Esophagus mucosa (tissue), 1 donor: Measurements from ENCODE around the gene DPY30. TPM values are rescaled to one million over a fixed set of nuclear protein-coding genes. Genes with fewer than 3 reads are reported as not detected.

Experiments
- total RNA-seq: library from RNA; stranded (reverse); gene quantifications from one replicate; pipeline ENCODE4 v1.2.4, GENCODE V29; 2023
- donor health status: DM: yes; HTN: yes; CAD: no.

DPY30 gene
- total RNA-seq, 1 donor from 2014 or later = 55.9 TPM

Other genes starting within 250 kb of the DPY30 start
- 52.2 TPM for gene MEMO1, start 28.8 kb downstream of the DPY30 start, total RNA-seq
- gene SPAST, start 23.8 kb upstream of the DPY30 start, total RNA-seq = 12.0 TPM
- 12.0 TPM for gene SLC30A6, start 126.1 kb upstream of the DPY30 start, total RNA-seq
- gene NLRC4, start 225.1 kb upstream of the DPY30 start, total RNA-seq = 0.08 TPM
- gene YIPF4, start 238.1 kb upstream of the DPY30 start, total RNA-seq = 22.3 TPM